K562 (cell line): ENCODE results near the gene SERPINH1. TPM values are rescaled to one million over a fixed set of nuclear protein-coding genes. Genes with fewer than 3 reads are reported as not detected.
A peak's percentile ranks its signal among the peaks of the same experiment; 100 is the strongest.

Experiments
- ATAC-seq: fragments of 200-7000 bp; cut with Tn5 transposase; 3 replicates; pipeline ENCODE4 v1.9.1; 2020; ENCODE audit warnings: moderate library complexity
- BruUV-seq: library from RNA; stranded (reverse); fragments of 400-500 nt; replicated peaks from 2 replicates; lab custom pipeline; 2021; lab: Mats Ljungman, UMichigan
- CTCF ChIA-PET: fragments of 300-600 bp; formaldehyde crosslinking; extraction: SDS; loops from one replicate; lab custom pipeline; 2021; ENCODE audit warnings: low intra/inter-chr PET ratio; lab: Yijun Ruan, JAX
- POLR2A ChIA-PET: fragments of 300-600, 350-650 bp; sonication (Branson Sonifier 250); formaldehyde crosslinking; extraction: SDS; loops from one replicate; lab custom pipeline; 2021; ENCODE audit warnings: antibody characterized with exemption, inconsistent platforms; lab: Yijun Ruan, JAX
- DNase-seq, 4 experiments: peaks; one replicate each; pipeline versions ENCODE4 v3.0.0 to v3.0.0-alpha.2; 2011 to 2018; ENCODE audit warnings: low spot score in 3 of 4, mixed read lengths in 3 of 4; ENCODE audit errors: extremely low read depth in 1 of 4
- FAIRE-seq: peaks from 2 replicates; lab custom pipeline; 2011; peaks lifted over from hg19 to GRCh38; lab: Jason Lieb, UNC
- H2AFZ ChIP-seq: 2 replicates; pipeline ENCODE4 v1.6.0; 2011; ENCODE audit warnings: low read depth, low read length, control low read depth, inconsistent platforms
- H3K27ac ChIP-seq: fragments of 200-600 bp; 3 replicates; pipeline ENCODE4 v1.8.0; 2011; ENCODE audit warnings: low read depth, mild to moderate bottlenecking, control low read depth, inconsistent platforms, low read length, moderate library complexity, mixed read lengths; ENCODE audit errors: extremely low read depth
- H3K27me3 ChIP-seq, 2 experiments: fragments of 300-600 bp in 1 of 2; 2 replicates in 1 of 2; 3 replicates in 1 of 2; pipeline versions ENCODE4 v1.6.0 to v1.8.0; 2011; ENCODE audit warnings: inconsistent platforms in 2 of 2, low read length in 2 of 2, mild to moderate bottlenecking in 1 of 2, mixed read lengths in 1 of 2, moderate library complexity in 1 of 2; ENCODE audit not compliant: control insufficient read depth in 2 of 2, insufficient read depth in 2 of 2
- H3K36me3 ChIP-seq: fragments of 300-600 bp; 3 replicates; pipeline ENCODE4 v1.8.0; 2011; ENCODE audit warnings: mild to moderate bottlenecking, low read length, inconsistent platforms; ENCODE audit not compliant: control insufficient read depth, insufficient read depth
- H3K4me1 ChIP-seq, 2 experiments: fragments of 200-600 bp in 1 of 2; replicated peaks in 1 of 2; 2 replicates in 1 of 2; 3 replicates in 1 of 2; pipeline versions ENCODE4 v1.5.1 to v1.8.0; 2011; ENCODE audit warnings: inconsistent platforms in 2 of 2, low read length in 2 of 2, mild to moderate bottlenecking in 1 of 2, mixed read lengths in 1 of 2, moderate library complexity in 1 of 2; ENCODE audit not compliant: control insufficient read depth in 2 of 2, insufficient read depth in 2 of 2
- H3K4me2 ChIP-seq: 2 replicates; pipeline ENCODE4 v1.6.1; 2011; ENCODE audit warnings: low read length, control low read depth, inconsistent platforms, mixed read lengths; ENCODE audit not compliant: insufficient read depth
- H3K4me3 ChIP-seq: fragments of 200-600 bp; sonication (generic), shearing (Covaris generic); 2 replicates; pipeline ENCODE4 v1.5.1; 2016; ENCODE audit warnings: control low read depth, inconsistent platforms
- H3K79me2 ChIP-seq: fragments of 200-600 bp; 3 replicates; pipeline ENCODE4 v1.8.0; 2011; ENCODE audit warnings: low read length, inconsistent platforms; ENCODE audit not compliant: control insufficient read depth, insufficient read depth
- H3K9ac ChIP-seq, 2 experiments: 2 replicates each; pipeline versions ENCODE4 v1.6.0 to v1.6.1; 2011; ENCODE audit warnings: low read depth in 2 of 2, low read length in 2 of 2, control low read depth in 1 of 2, inconsistent platforms in 1 of 2, mild to moderate bottlenecking in 1 of 2, mixed read lengths in 1 of 2; ENCODE audit not compliant: insufficient read depth in 1 of 2
- H3K9me1 ChIP-seq: one replicate; pipeline ENCODE4 v1.6.0; 2011; ENCODE audit warnings: inconsistent platforms, mild to moderate bottlenecking, low read length, moderate library complexity; ENCODE audit not compliant: control insufficient read depth, insufficient read depth
- H3K9me3 ChIP-seq: replicated peaks from 2 replicates; pipeline ENCODE4 v1.5.1; 2011; ENCODE audit warnings: low read depth, low read length, inconsistent platforms; ENCODE audit not compliant: control insufficient read depth, insufficient read depth
- H4K20me1 ChIP-seq: replicated peaks from 2 replicates; pipeline ENCODE4 v1.6.1; 2011; ENCODE audit warnings: low read length, inconsistent platforms, mixed read lengths; ENCODE audit not compliant: control insufficient read depth, insufficient read depth
- ARID1B ChIP-seq: fragments of 450-650 bp; IDR thresholded peaks from 2 replicates; pipeline ENCODE4 v1.6.1; 2016; ENCODE audit warnings: antibody characterized with exemption, mild to moderate bottlenecking, inconsistent platforms
- CBFA2T3 ChIP-seq: fragments of 450-650 bp; IDR thresholded peaks from 2 replicates; pipeline ENCODE4 v1.6.1; 2017
- EHMT2 ChIP-seq: fragments of 450-650 bp; IDR thresholded peaks from 2 replicates; pipeline ENCODE4 v1.6.1; 2018; ENCODE audit warnings: antibody characterized with exemption
- ELK3 ChIP-seq: fragments of 450-650 bp; formaldehyde crosslinking; IDR thresholded peaks from 2 replicates; pipeline ENCODE4 v1.4.0; 2020; ENCODE audit warnings: mild to moderate bottlenecking
- HNRNPL ChIP-seq: fragments of 200-400 bp; formaldehyde crosslinking; IDR thresholded peaks from 2 replicates; pipeline ENCODE4 v1.6.1; 2017; ENCODE audit warnings: low read depth, mild to moderate bottlenecking, low read length
- HNRNPLL ChIP-seq: fragments of 200-400 bp; formaldehyde crosslinking; IDR thresholded peaks from 2 replicates; pipeline ENCODE4 v1.6.1; 2017; ENCODE audit warnings: low read length, low read depth, mild to moderate bottlenecking; ENCODE audit not compliant: poor library complexity, severe bottlenecking
- LEF1 ChIP-seq: fragments of 450-650 bp; IDR thresholded peaks from 2 replicates; pipeline ENCODE4 v1.6.1; 2016; ENCODE audit warnings: mild to moderate bottlenecking
- MTA2 ChIP-seq: fragments of 450-650 bp; IDR thresholded peaks from 2 replicates; pipeline ENCODE4 v1.6.1; 2016; ENCODE audit warnings: low read depth
- NR2C2 ChIP-seq, 2 experiments: fragments of 200-800 bp in 1 of 2; sonication (Bioruptor generic) in 1 of 2; sonication (generic) in 1 of 2; formaldehyde crosslinking in 1 of 2; IDR thresholded peaks; 2 replicates each; pipeline versions ENCODE4 v1.6.1 to v1.8.0; 2016 to 2022; ENCODE audit warnings: mild to moderate bottlenecking in 1 of 2, missing compliant biosample characterization in 1 of 2, missing genetic modification characterization in 1 of 2, missing genetic modification reagents in 1 of 2
- RCOR1 ChIP-seq, 2 experiments: IDR thresholded peaks; 2 replicates each; pipeline ENCODE4 v1.6.1; 2012; ENCODE audit warnings: low read depth in 2 of 2, low read length in 2 of 2, borderline replicate concordance in 1 of 2, improper control_type of control experiment in 1 of 2
- RFX5 ChIP-seq: IDR thresholded peaks from 2 replicates; pipeline ENCODE4 v1.6.1; 2011; ENCODE audit warnings: low read depth, mild to moderate bottlenecking, improper control_type of control experiment, low read length
- RFX7 ChIP-seq: fragments of 250-450 bp; sonication (Bioruptor Pico); IDR thresholded peaks from 2 replicates; pipeline ENCODE4 v1.5.1; 2021; ENCODE audit warnings: mild to moderate bottlenecking
- SMARCA4 ChIP-seq: fragments of 450-650 bp; IDR thresholded peaks from 2 replicates; pipeline ENCODE4 v1.6.1; 2016
- SOX6 ChIP-seq: fragments of 450-650 bp; IDR thresholded peaks from 2 replicates; pipeline ENCODE4 v1.6.1; 2014; ENCODE audit warnings: mild to moderate bottlenecking
- SRF ChIP-seq, 2 experiments: fragments of 250-450, 450-650 bp in 1 of 2; sonication (Bioruptor Pico) in 1 of 2; sonication (generic) in 1 of 2; formaldehyde crosslinking; IDR thresholded peaks; 2 replicates each; pipeline versions ENCODE4 v1.5.0 to v1.5.1; 2020 to 2022; ENCODE audit warnings: mild to moderate bottlenecking in 1 of 2, missing genetic modification reagents in 1 of 2
- TCF3 ChIP-seq: sonication (generic); formaldehyde crosslinking; IDR thresholded peaks from 2 replicates; pipeline ENCODE4 v1.4.0; 2020; ENCODE audit warnings: mild to moderate bottlenecking, missing genetic modification reagents
- TGIF2 ChIP-seq: sonication (generic); formaldehyde crosslinking; IDR thresholded peaks from 2 replicates; pipeline ENCODE4 v1.8.1; 2022; ENCODE audit warnings: mild to moderate bottlenecking, missing genetic modification reagents, moderate library complexity
- XRCC3 ChIP-seq: fragments of 450-650 bp; IDR thresholded peaks from 2 replicates; pipeline ENCODE4 v1.6.1; 2017; ENCODE audit warnings: mild to moderate bottlenecking, moderate library complexity
- ZC3H8 ChIP-seq: fragments of 450-650 bp; IDR thresholded peaks from 2 replicates; pipeline ENCODE4 v1.6.1; 2017
- ZNF121 ChIP-seq: sonication (generic); formaldehyde crosslinking; conservative IDR thresholded peaks from 2 replicates; pipeline ENCODE4 v1.8.0; 2022; ENCODE audit warnings: missing genetic modification reagents
- ZNF592 ChIP-seq: fragments of 450-650 bp; IDR thresholded peaks from 2 replicates; pipeline ENCODE4 v1.6.1; 2017; ENCODE audit warnings: antibody characterized with exemption, mild to moderate bottlenecking
- ZSCAN29 ChIP-seq: fragments of 450-650 bp; IDR thresholded peaks from 2 replicates; pipeline ENCODE4 v1.6.1; 2017
- WGBS: fragments of 100-300 bp; shearing (Covaris generic); methylation state at CpG from one replicate; pipeline ENCODE4 v1.1.6; 2016; ENCODE audit warnings: low coverage, mixed read lengths; ENCODE audit not compliant: insufficient coverage; ENCODE audit errors: missing lambda C conversion rate; 5-methylcytosine and 5-hydroxymethylcytosine counted together
- in situ Hi-C: fragments of 300-500 bp; cut with MboI; formaldehyde crosslinking; loops from 4 replicates; pipeline ENCODE4 v1.15.0; 2018; ENCODE audit warnings: inconsistent platforms, mixed read lengths
- intact Hi-C: fragments of 100-400 bp; cut with micrococcal nuclease; formaldehyde crosslinking; loops from 2 replicates; pipeline ENCODE4 v1.14.2; 2022
- polyA plus RNA-seq, 8 experiments: library from polyadenylated mRNA; depleted of rRNA in 4 of 8; stranded (reverse) in 5 of 8; unstranded in 3 of 8; fragments of >200 nt; fragmentation: Nextera tagmentation in 2 of 8; fragmentation: Illumina TruSeq in 1 of 8; extraction: Ambion mirVana in 2 of 8; extraction: Trizol in 1 of 8; gene quantifications; 2 replicates each; pipeline versions ENCODE4 v1.2.1 to v1.2.3, GENCODE V29; 2011 to 2014; ENCODE audit warnings: inconsistent platforms in 1 of 8, missing spikeins in 1 of 8
- total RNA-seq, 7 experiments: library from RNA; depleted of rRNA in 6 of 7; stranded (reverse); fragments of >200 nt in 6 of 7; fragmentation: Illumina TruSeq in 2 of 7; extraction: Trizol in 2 of 7; gene quantifications; 2 replicates each; pipeline versions ENCODE4 v1.2.1 to v1.2.3, GENCODE V29; 2011 to 2021; ENCODE audit warnings: low replicate concordance in 1 of 7

SERPINH1 gene
- total and polyA plus RNA-seq, 9 of the 15 experiments (the other 6 are each of a cell fraction or from before 2014, with no cell fraction given): 2.8 to 106 (median 67.9) TPM

- DNase-seq: peak; percentile 44 to 68 (median 62)
- intact Hi-C loops (no loop called here), in situ Hi-C loops (no loop called here)
- no peak overlapping the region; a peak in 1 of 4 replicates for H3K9ac ChIP-seq
- H3K27ac ChIP-seq: no peak overlapping the region
- ChIA-PET POLR2A (no interaction called here), CTCF (no interaction called here)
- H3K27me3 ChIP-seq: no peaks in the 10 kb centered on the region
- no TSS peak for BruUV-seq
- H4K20me1 ChIP-seq: no peaks in the 10 kb centered on the region; the same call in 1 of the 2 replicates
- H3K9me1 ChIP-seq: no peaks in the 10 kb centered on the region
- no peak overlapping the region for H3K4me2 ChIP-seq
- no peaks in the 10 kb centered on the region for H3K9me3 ChIP-seq
- H3K36me3 ChIP-seq: no peaks in the 10 kb centered on the region
- peak; percentile 65 for FAIRE-seq
- no peak overlapping the region for H3K4me3 ChIP-seq
- peaks cover 10 to 33% of the 10 kb centered on the region in 2 experiments for H3K4me1 ChIP-seq
- H2AFZ ChIP-seq: no peak overlapping the region
- 28% methylated on average over 7 of the region's 7 CpGs for WGBS
- H3K79me2 ChIP-seq: no peaks in the 10 kb centered on the region
- peak; percentile 32 for ATAC-seq
- TF ChIP-seq RFX7 (CRISPR knock-in tag): no peak
- peak; percentile 65 for TF ChIP-seq TCF3 (CRISPR knock-in tag)
- TF ChIP-seq RCOR1 (IDR thresholded peaks at IDR 0.05; ENCODE audit: borderline replicate concordance in 1 of 2, low read depth in 2 of 2, low read length in 2 of 2): peak in 1 of 2 experiments; percentile 49; a peak in 1 of 4 replicates
- TF ChIP-seq ELK3: no peak
- no peak for TF ChIP-seq HNRNPLL
- no peak for TF ChIP-seq NR2C2 (CRISPR knock-in tag; IDR thresholded peaks at IDR 0.05)
- peak; percentile 23; the same call in 1 of the 2 replicates for TF ChIP-seq NR2C2 (tag; IDR thresholded peaks at IDR 0.05)
- no peak for TF ChIP-seq ZNF121 (CRISPR knock-in tag)
- TF ChIP-seq CBFA2T3: peak; percentile 50; the same call in 1 of the 2 replicates
- no peak for TF ChIP-seq TGIF2
- no peak for TF ChIP-seq HNRNPL
- TF ChIP-seq EHMT2: no peak
- TF ChIP-seq SMARCA4: peak; percentile 38; the same call in 1 of the 2 replicates
- TF ChIP-seq XRCC3: no peak
- peak; percentile 62; the same call in 1 of the 2 replicates for TF ChIP-seq SOX6
- peak in 1 of 2 experiments; percentile 82; a peak in 2 of 4 replicates for TF ChIP-seq SRF (CRISPR knock-in tag; IDR thresholded peaks at IDR 0.05)
- TF ChIP-seq ARID1B: peak; percentile 61
- TF ChIP-seq ZSCAN29: no peak
- TF ChIP-seq LEF1: no peak
- TF ChIP-seq MTA2: 0 out of 2 replicates have a peak, but pooled peaks have one; percentile 15
- TF ChIP-seq RFX5: no peak
- no peak for TF ChIP-seq ZC3H8
- no peak for TF ChIP-seq ZNF592
Measured at GRCh38 chr11:75516886-75517285, 45.2 kb upstream of the SERPINH1 start.
